HG03521 (cell line): Measurements from ENCODE around the gene SLC22A13.
"Not testable (repeated sequence)": the region's sequence is repeated elsewhere in the genome, so short reads cannot be mapped to it uniquely, and the experiment has no call there.

Source experiments
- ATAC-seq: cut with Tn5 transposase; IDR thresholded peaks from one replicate; pipeline ENCODE4 v1.9.1; 2021; ENCODE audit warnings: mild to moderate bottlenecking, moderate library complexity; ENCODE audit not compliant: unreplicated experiment

Gene SLC22A13

GRCh38 chr3:38297053-38297452, 31.4 kb downstream of the SLC22A13 start:
- not testable (repeated sequence) for ATAC-seq

- no peak for ATAC-seq
These were observed 31.9 kb downstream of the SLC22A13 start for GRCh38 chr3:38297537-38297936.

GRCh38 chr3:38297947-38298711, 32.5 kb downstream of the SLC22A13 start:
- no peak for ATAC-seq

GRCh38 chr3:38306941-38307340, 41.3 kb downstream of the SLC22A13 start:
- ATAC-seq, result no peak

- ATAC-seq, result no peak
These were observed 42.0 kb downstream of the SLC22A13 start for GRCh38 chr3:38307599-38307998.

GRCh38 chr3:38308456-38308855, 42.8 kb downstream of the SLC22A13 start:
- ATAC-seq, result no peak

- ATAC-seq, result no peak
These were observed 45.9 kb downstream of the SLC22A13 start for GRCh38 chr3:38311476-38311875.

- no peak for ATAC-seq
These were observed 46.3 kb downstream of the SLC22A13 start for GRCh38 chr3:38311941-38312340.

GRCh38 chr3:38312356-38312755, 46.7 kb downstream of the SLC22A13 start:
- ATAC-seq, result no peak

GRCh38 chr3:38313263-38313662, 47.7 kb downstream of the SLC22A13 start:
- ATAC-seq, result no peak

- no peak for ATAC-seq
These were observed 48.1 kb downstream of the SLC22A13 start for GRCh38 chr3:38313695-38314094.

GRCh38 chr3:38314112-38314763, 48.6 kb downstream of the SLC22A13 start:
- no peak for ATAC-seq

- ATAC-seq, result no peak
These were observed 49.3 kb downstream of the SLC22A13 start for GRCh38 chr3:38314764-38315487.

GRCh38 chr3:38315488-38316230, 50.0 kb downstream of the SLC22A13 start:
- no peak for ATAC-seq

GRCh38 chr3:38316356-38317191, 51.0 kb downstream of the SLC22A13 start:
- no peak for ATAC-seq

GRCh38 chr3:38317192-38317759, 51.7 kb downstream of the SLC22A13 start:
- no peak for ATAC-seq

GRCh38 chr3:38318766-38319671, 53.4 kb downstream of the SLC22A13 start:
- ATAC-seq, result no peak

GRCh38 chr3:38320638-38321037, 55.0 kb downstream of the SLC22A13 start:
- not testable (repeated sequence) for ATAC-seq

- no peak for ATAC-seq
These were observed 57.4 kb downstream of the SLC22A13 start for GRCh38 chr3:38323060-38323459.
